Stimulated activated CD8-positive, alpha-beta memory T cell treated with anti-CD3 and anti-CD28 coated beads, Interleukin-2, amount 100 ng/mL, for 1 hour (primary cell): Measurements from ENCODE around the gene CHD3.

Experiments used
- DNase-seq, 2 donors: peaks; one replicate each; pipeline ENCODE4 v3.0.0-alpha.2; 2020; ENCODE audit warnings: low read depth in 2 of 2

Gene CHD3

GRCh38 chr17:7894226-7894625 lies 5.6 kb downstream of the CHD3 start:
- DNase-seq: no peak

- DNase-seq: no peak
These were observed 6.3 kb downstream of the CHD3 start for GRCh38 chr17:7894866-7895265.

- no peak for DNase-seq
These were observed 8.5 kb downstream of the CHD3 start for GRCh38 chr17:7897090-7897489.

GRCh38 chr17:7897773-7898172 lies 9.2 kb downstream of the CHD3 start:
- no peak for DNase-seq

GRCh38 chr17:7903154-7904103 lies 14.8 kb downstream of the CHD3 start:
- DNase-seq: no peak

- DNase-seq: no peak
These were observed 20.5 kb downstream of the CHD3 start for GRCh38 chr17:7909089-7909488.

GRCh38 chr17:7910281-7910680 lies 21.7 kb downstream of the CHD3 start:
- no peak for DNase-seq

- DNase-seq: no peak
These were observed 22.1 kb downstream of the CHD3 start for GRCh38 chr17:7910711-7911110.

- DNase-seq: no peak
These were observed 22.5 kb downstream of the CHD3 start for GRCh38 chr17:7911116-7911515.

- DNase-seq: no peak
These were observed 24.4 kb downstream of the CHD3 start for GRCh38 chr17:7912927-7913524.

GRCh38 chr17:7915179-7915610 lies 26.6 kb downstream of the CHD3 start:
- no peak for DNase-seq

- DNase-seq: peak; percentile 56 to 64
These were observed 27.2 kb downstream of the CHD3 start, which contains the start of gene RNF227 for GRCh38 chr17:7915611-7916384. RNF227 (minus strand) TSS chr17:7916289; CDS start chr17:7916195, 94 bp downstream.

- no peak for DNase-seq
These were observed 27.7 kb downstream of the CHD3 start for GRCh38 chr17:7916385-7916682.

GRCh38 chr17:7916808-7917207 lies 28.2 kb downstream of the CHD3 start:
- DNase-seq: no peak

- no peak for DNase-seq
These were observed 33.8 kb downstream of the CHD3 start for GRCh38 chr17:7922269-7922844.

- peak; percentile 67 to 68 for DNase-seq
These were observed 34.4 kb downstream of the CHD3 start for GRCh38 chr17:7922845-7923628.

GRCh38 chr17:7927596-7927995 lies 39.0 kb downstream of the CHD3 start:
- DNase-seq: no peak

GRCh38 chr17:7929158-7930023 lies 40.8 kb downstream of the CHD3 start, which contains the start of gene KCNAB3:
KCNAB3 (minus strand) TSS chr17:7929856; CDS start chr17:7929435, 421 bp downstream.
- DNase-seq: no peak

- DNase-seq: no peak
These were observed 42.4 kb downstream of the CHD3 start for GRCh38 chr17:7930841-7931631.
